Heart left ventricle (tissue), 16 donors: Measurements from ENCODE around the gene BRSK2. TPM values are rescaled to one million over a fixed set of nuclear protein-coding genes. Genes with fewer than 3 reads are reported as not detected.

Source experiments
- ATAC-seq, 4 donors: fragments of 200-7000 bp; cut with Tn5 transposase; one replicate each; pipeline ENCODE4 v1.9.1; 2020 to 2022; ENCODE audit warnings: moderate library complexity in 4 of 4, mild to moderate bottlenecking in 3 of 4, moderate number of reproducible peaks in 1 of 4
- DNase-seq, 5 donors: peaks; one replicate each; pipeline ENCODE4 v3.0.0-alpha.2; 2020
- H3K27ac ChIP-seq, 12 donors: fragments of 200-600 bp; sonication (generic) in 4 of 12; one replicate each; pipeline versions ENCODE4 v1.5.0 to v1.8.0; 2016 to 2022; ENCODE audit warnings: mild to moderate bottlenecking in 2 of 12
- H3K27me3 ChIP-seq, 9 donors: fragments of 200-600 bp; sonication (generic) in 2 of 9; one replicate each; pipeline versions ENCODE4 v1.5.1 to v1.8.0; 2016 to 2022; ENCODE audit warnings: mild to moderate bottlenecking in 3 of 9
- H3K36me3 ChIP-seq, 9 donors: fragments of 200-600 bp; sonication (generic) in 2 of 9; one replicate each; pipeline versions ENCODE4 v1.5.0 to v1.8.0; 2018 to 2022; ENCODE audit warnings: mild to moderate bottlenecking in 2 of 9
- H3K4me1 ChIP-seq, 12 donors: fragments of 200-600 bp; sonication (generic) in 4 of 12; one replicate each; pipeline versions ENCODE4 v1.5.0 to v1.8.0; 2016 to 2022; ENCODE audit warnings: mild to moderate bottlenecking in 3 of 12
- H3K4me3 ChIP-seq, 12 donors: fragments of 200-600 bp; sonication (generic) in 4 of 12; one replicate each; pipeline versions ENCODE4 v1.5.0 to v1.8.0; 2017 to 2022; ENCODE audit warnings: mild to moderate bottlenecking in 9 of 12, moderate library complexity in 4 of 12
- H3K9me3 ChIP-seq, 12 donors: fragments of 200-600 bp; sonication (generic) in 4 of 12; one replicate each; pipeline versions ENCODE4 v1.5.0 to v1.8.0; 2016 to 2022; ENCODE audit warnings: mild to moderate bottlenecking in 1 of 12
- CTCF ChIP-seq, 12 donors: fragments of 200-600 bp; sonication (generic) in 4 of 12; IDR thresholded peaks; one replicate each; pipeline versions ENCODE4 v1.5.0 to v1.8.0; 2018 to 2022; ENCODE audit warnings: antibody characterized with exemption in 12 of 12, mild to moderate bottlenecking in 5 of 12
- POLR2A ChIP-seq, 2 donors: fragments of 450-650 bp; IDR thresholded peaks; one replicate each; pipeline ENCODE4 v1.6.1; 2017; ENCODE audit warnings: antibody characterized with exemption in 2 of 2, mild to moderate bottlenecking in 2 of 2, moderate library complexity in 2 of 2
- WGBS, 4 donors: extraction: QIAGEN DNeasy Blood & Tissue Kit in 2 of 4; methylation state at CpG; one replicate each; pipeline versions ENCODE4 v1.1.5 to v1.1.7; 2013 to 2018; 5-methylcytosine and 5-hydroxymethylcytosine counted together
- intact Hi-C, 10 donors: fragments of 100-400 bp; cut with DNase I; formaldehyde crosslinking; loops; one replicate each; pipeline versions ENCODE4 v1.11.1 to v1.14.2; 2022
- polyA plus RNA-seq, 2 donors: library from polyadenylated mRNA; stranded (reverse); fragments of 200-250 nt; gene quantifications; one replicate each; pipeline ENCODE4 v1.2.3, GENCODE V29; 2013
- total RNA-seq, 9 donors: library from RNA; depleted of rRNA in 2 of 9; stranded (reverse); fragments of >200 nt in 2 of 9; fragmentation: NEBNext Ultra II Directional in 3 of 9; extraction: Animal tissue kit (Norgen Biotek cat#: 25700) in 3 of 9; gene quantifications; one replicate each; pipeline versions ENCODE4 v1.1.0 to v1.2.4, GENCODE V29; 2016 to 2023
- donor health status: ischemic (EF 13 %, LVEDD 7.1; RV severe dilation, severe dysfunction).
- donor health status: healthy with polysubstance abuse.
- donor health status: DM: no; HTN: yes; CAD: no.
- donor health status: DM: no; HTN: no; CAD: no.
- donor health status: ischemic (EF 25% LVEDD 6.9; RV normal size, moderate dysfunction).
- donor health status: ischemic (EF 25% LVEDD 5.7; RV mildly dilated, moderate dysfunction).
- donor health status: healthy.
- donor health status: DM: yes; HTN: yes; CAD: no.
- donor health status: ischemic (EF 35%, LVEDD 5.7; RV mildly dilated, moderate dysfunction).
- donor health status: nonischemic (EF 11% LVEDD 7.7; RV severe dilation, severe dysfunction).
- donor health status: DM: yes; HTN: yes; CAD: no.
- donor health status: PGD.
- donor health status: ischemic (EF 29% LVEDD 5.4; RV normal size, mild dysfunction).
- donor health status: nonischemic (EF 23%, LVEDD 6.1; RV moderate dilation, normal function).

The BRSK2 gene
- total and polyA plus RNA-seq, 11 donors: 0.16 to 1.3 (median 0.61) TPM; not detected in 1

DNA sequence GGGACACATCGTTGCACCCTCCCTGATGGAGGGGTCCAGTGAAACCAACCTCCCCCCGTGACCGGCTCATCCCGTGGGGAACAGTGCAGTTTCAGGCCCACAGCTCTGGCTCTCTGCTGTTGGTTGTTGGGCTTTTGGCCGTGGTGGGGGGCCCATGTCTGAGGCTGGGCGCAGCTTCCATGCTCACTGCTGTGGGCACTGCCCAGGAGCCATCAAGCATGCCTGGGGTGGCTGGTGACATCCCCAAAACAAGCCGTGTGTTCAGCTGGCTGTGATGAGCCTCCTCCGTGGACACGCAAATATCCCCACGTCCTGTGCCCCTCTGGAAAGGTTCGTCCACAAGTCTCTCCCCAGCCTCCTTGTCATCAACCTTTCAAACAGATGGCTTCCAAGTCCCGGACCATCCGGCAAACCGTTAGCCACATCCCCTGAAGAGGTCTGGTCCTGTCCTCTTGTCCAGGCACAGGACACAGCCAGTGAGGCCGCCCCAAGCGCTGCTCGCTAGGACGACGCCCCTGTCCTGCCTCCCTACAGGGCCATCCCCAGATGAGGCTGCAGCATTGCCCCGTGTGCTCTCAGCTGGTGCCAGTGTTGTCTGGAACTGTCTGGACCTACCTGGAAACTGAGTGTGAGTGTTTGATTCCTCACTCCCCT lies 29.4 kb upstream of the BRSK2 start:
- TF ChIP-seq POLR2A (IDR thresholded peaks at IDR 0.05): no peak
- Histone ChIP-seq H3K27me3 (no peaks in the 10 kb centered on the region), H3K27ac (no peak overlapping the region), H3K4me1 (peaks cover 0 to 5% (median 0%) of the 10 kb centered on the region in 12 donors), H3K4me3 (no peak overlapping the region), H3K36me3 (no peaks in the 10 kb centered on the region), H3K9me3 (peaks cover 0 to 17% (median 5%) of the 10 kb centered on the region in 12 donors)
- ATAC-seq (no peak), DNase-seq (no peak)
- 83 to 89% (median 88%) methylated on average over 19 to 20 of the region's 20 CpGs for WGBS, 4 donors
- intact Hi-C loops: no loop called here

DNA sequence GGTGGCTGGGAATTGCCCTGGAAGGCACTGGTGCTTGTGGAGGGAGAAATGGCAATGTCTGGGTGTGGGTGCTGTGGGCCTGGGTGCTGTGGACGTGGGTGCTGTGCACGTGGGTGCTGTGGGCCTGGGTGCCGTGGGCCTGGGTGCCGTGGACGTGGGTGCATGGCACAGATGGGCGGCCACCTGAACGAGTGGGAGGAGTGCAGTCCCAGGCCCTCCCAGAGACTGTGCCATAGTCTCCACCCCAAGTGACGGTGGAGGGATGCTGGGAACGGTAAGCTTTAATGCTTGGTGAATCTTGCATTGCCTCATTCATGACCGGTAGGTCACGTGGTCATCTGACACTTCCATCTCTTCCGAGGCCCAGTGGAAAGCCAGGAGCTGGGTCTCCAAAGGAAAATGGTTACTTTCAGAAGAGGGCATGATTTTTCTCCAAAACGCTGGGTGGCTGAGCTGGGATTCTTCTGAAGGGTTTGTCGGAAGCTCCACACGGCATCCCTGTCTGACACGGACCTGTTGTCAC lies 28.8 kb upstream of the BRSK2 start:
- ATAC-seq: no peak
- Histone ChIP-seq H3K4me1 (peaks cover 0 to 5% (median 0%) of the 10 kb centered on the region in 12 donors), H3K36me3 (no peaks in the 10 kb centered on the region), H3K9me3 (peaks cover 0 to 23% (median 6%) of the 10 kb centered on the region in 12 donors), H3K27ac (no peak overlapping the region), H3K4me3 (no peak overlapping the region), H3K27me3 (no peaks in the 10 kb centered on the region)
- 81 to 90% (median 84%) methylated on average over 12 to 16 of the region's 16 CpGs for WGBS, 4 donors
- intact Hi-C loops: no loop called here
- TF ChIP-seq POLR2A (IDR thresholded peaks at IDR 0.05) (no peak), CTCF (IDR thresholded peaks at IDR 0.05) (no peak)
- no peak for DNase-seq

DNA sequence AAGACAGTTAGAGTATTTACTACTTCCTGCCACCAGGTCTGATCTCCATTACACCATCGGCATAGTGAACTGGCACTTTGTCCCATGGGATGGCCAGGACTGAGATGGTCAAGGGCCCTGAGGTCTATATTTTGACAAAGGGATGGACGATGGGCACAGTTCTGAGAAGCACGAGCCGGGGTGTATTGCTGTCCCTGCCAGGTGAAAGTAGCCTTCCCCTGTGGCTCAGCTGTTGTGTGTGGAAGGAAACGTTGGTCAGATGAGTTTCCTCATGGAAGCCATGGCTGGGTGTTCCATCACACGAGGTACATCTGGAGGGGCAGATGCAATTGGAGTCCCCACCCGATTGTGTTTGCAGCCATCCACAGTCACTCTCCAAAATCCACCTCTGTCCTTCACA lies 27.9 kb upstream of the BRSK2 start:
- ATAC-seq (no peak), DNase-seq (no peak)
- H3K27ac ChIP-seq: no peak overlapping the region
- intact Hi-C loops: no loop called here
- peaks cover 0 to 31% (median 13%) of the 10 kb centered on the region in 12 donors for H3K9me3 ChIP-seq
- WGBS, 4 donors: 73 to 81% (median 77%) methylated on average over 6 to 7 of the region's 7 CpGs
- peaks cover 0 to 5% (median 0%) of the 10 kb centered on the region in 12 donors for H3K4me1 ChIP-seq
- no peak overlapping the region for H3K4me3 ChIP-seq
- H3K27me3 ChIP-seq: no peaks in the 10 kb centered on the region
- TF ChIP-seq POLR2A (IDR thresholded peaks at IDR 0.05) (no peak), CTCF (IDR thresholded peaks at IDR 0.05) (no peak)
- no peaks in the 10 kb centered on the region for H3K36me3 ChIP-seq

- Histone ChIP-seq H3K36me3 (no peaks in the 10 kb centered on the region), H3K9me3 (peaks cover 0 to 38% (median 14%) of the 10 kb centered on the region in 12 donors), H3K4me3 (no peak overlapping the region), H3K27ac (no peak overlapping the region), H3K27me3 (peaks cover 0 to 10% (median 0%) of the 10 kb centered on the region in 9 donors), H3K4me1 (no peaks in the 10 kb centered on the region)
- DNase-seq (no peak), ATAC-seq (no peak)
- intact Hi-C loops: no loop called here
- whole genome bisulfite sequencing, 4 donors: 71 to 90% (median 75%) methylated on average over 4 to 8 of the region's 8 CpGs
- no peak for TF ChIP-seq POLR2A (IDR thresholded peaks at IDR 0.05)
- TF ChIP-seq CTCF (IDR thresholded peaks at IDR 0.05): no peak
Observed at GRCh38 chr11:1367721-1368120, 22.0 kb upstream of the BRSK2 start.
